ENCODE data around the gene SNX24.

DNA sequence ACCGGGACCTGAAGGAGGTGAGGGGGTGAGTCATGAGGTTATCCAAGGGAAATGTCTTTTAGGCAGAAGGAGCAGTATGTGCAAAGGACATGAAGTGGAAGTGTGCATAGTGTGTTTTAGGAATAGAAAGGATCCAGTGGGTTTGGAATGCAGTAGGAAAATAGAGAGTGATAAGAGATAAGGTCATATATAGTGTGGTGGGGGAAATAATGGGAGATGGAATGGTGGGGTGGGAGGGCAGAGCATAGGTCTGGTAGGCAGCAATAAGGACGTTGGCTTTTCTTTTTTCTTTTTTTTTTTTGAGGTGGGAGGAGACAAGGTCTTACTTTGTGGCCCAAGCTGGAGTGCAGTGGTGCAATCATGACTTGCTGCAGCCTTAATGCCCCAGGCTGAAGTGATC is 17.8 kb downstream of the SNX24 start:
- TF ChIP-seq, protein P1, sequence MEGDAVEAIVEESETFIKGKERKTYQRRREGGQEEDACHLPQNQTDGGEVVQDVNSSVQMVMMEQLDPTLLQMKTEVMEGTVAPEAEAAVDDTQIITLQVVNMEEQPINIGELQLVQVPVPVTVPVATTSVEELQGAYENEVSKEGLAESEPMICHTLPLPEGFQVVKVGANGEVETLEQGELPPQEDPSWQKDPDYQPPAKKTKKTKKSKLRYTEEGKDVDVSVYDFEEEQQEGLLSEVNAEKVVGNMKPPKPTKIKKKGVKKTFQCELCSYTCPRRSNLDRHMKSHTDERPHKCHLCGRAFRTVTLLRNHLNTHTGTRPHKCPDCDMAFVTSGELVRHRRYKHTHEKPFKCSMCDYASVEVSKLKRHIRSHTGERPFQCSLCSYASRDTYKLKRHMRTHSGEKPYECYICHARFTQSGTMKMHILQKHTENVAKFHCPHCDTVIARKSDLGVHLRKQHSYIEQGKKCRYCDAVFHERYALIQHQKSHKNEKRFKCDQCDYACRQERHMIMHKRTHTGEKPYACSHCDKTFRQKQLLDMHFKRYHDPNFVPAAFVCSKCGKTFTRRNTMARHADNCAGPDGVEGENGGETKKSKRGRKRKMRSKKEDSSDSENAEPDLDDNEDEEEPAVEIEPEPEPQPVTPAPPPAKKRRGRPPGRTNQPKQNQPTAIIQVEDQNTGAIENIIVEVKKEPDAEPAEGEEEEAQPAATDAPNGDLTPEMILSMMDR (IDR thresholded peaks at IDR 0.05), result no peak
- no peak for TF ChIP-seq EZH2 (IDR thresholded peaks at IDR 0.05)
- no peak for TF ChIP-seq EZH2phosphoT487 (IDR thresholded peaks at IDR 0.05)

All from neural progenitor cell (in vitro differentiated cells).